ENCODE results near the gene NR4A2.

DNA sequence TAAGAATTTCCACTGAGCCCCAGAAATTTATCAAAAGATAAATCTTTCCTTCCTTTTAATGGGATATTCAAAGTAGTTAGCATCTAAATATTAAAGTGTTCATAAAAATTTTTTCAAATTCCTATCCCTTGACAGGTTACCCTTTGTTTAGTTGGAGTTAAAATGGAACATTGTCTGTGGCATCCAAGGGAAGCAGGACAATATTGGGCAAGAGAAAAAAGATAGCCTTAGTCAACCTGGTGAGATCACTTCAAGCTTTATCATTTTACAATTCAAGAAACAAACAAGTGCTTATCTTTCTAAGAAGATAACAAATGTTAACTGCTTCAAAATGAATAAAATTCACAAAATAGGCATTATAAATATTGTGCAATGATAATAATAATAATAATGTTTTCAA lies 21.7 kb downstream of the NR4A2 start:
- TF ChIP-seq TAF1 (IDR thresholded peaks at IDR 0.05; ENCODE audit: borderline replicate concordance, low read depth, low read length), result no peak
- no peak for TF ChIP-seq POLR2A (IDR thresholded peaks at IDR 0.05; ENCODE audit: low read depth, low read length)
- no peak for TF ChIP-seq POLR2AphosphoS5 (IDR thresholded peaks at IDR 0.05; ENCODE audit: low read depth, low read length)
